SK-N-MC (cell line): ENCODE results near the gene KCTD17.

ENCODE experiments used
- EZH2 ChIP-seq: fragments of 200-600 bp; sonication (generic); IDR thresholded peaks from one replicate; pipeline ENCODE4 v1.6.1; 2017; ENCODE audit warnings: antibody characterized with exemption
- POLR2AphosphoS5 ChIP-seq: IDR thresholded peaks from 2 replicates; pipeline ENCODE4 v1.6.1; 2012; ENCODE audit warnings: mild to moderate bottlenecking, low read depth, low read length, borderline replicate concordance

DNA sequence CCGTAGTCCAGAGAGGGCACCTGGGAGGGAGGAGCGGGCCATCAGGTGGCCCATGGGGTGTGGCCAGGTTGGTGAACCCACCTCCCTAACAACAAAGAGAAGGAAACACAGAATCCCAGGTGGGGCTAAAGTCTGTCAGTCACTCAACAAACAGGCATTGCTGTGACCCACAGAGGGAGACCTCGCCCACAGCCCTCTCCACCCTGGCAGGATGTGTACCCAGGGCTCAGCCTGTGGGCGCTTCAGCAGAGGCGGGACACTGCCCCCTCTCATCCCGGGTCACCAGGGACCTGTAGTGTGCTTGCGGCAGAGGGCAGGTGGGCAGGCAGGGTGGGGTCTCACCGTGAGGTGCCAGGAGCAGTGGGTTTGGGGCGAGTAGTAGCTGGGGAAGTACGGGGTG is 32.8 kb downstream of the KCTD17 start:
- no peak for TF ChIP-seq POLR2AphosphoS5
- TF ChIP-seq EZH2 = no peak
